ENCODE data around the gene UNC13A.
"Not testable (repeated sequence)": the region's sequence is repeated elsewhere in the genome, so short reads cannot be mapped to it uniquely, and the experiment has no call there.

Gene UNC13A

DNA sequence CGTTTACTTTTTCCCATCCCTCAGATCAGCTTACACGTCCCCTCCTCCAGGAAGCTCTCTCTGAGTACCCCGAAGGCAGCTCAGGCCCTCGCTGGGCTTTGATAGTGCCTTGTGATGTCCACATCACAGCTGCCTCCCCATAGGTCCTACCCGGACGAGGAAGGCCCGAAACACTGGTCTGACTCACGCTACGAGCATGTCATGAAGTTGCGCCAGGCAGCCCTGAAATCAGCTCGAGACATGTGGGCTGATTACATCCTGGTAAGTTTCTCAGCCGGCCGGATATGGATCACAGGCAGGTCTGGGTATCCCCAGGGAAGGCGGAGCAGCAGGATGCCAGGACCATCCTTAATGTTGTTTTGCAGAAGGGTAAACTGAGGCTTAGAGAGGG, 128.0 kb downstream of the UNC13A start:
- DNase-seq: no peak

DNA sequence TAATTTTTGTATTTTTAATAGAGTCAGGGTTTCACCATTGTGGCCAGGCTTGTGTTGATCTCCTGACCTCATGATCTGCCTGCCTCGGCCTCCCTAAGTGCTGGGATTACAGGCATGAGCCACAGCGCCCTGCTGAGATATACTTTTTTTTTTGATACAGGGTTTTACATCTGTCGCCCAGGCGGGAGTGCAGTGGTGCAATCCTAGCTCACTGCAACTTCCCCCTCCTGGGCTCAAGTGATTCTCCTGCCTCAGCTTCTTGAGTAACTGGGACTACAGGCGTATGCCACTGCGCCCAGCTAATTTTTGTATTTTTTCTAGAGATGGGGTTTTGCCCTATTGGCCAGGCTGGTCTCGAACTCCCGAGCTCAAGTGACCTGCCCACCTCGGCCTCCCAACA, 130.7 kb downstream of the UNC13A start:
- DNase-seq: no peak

DNA sequence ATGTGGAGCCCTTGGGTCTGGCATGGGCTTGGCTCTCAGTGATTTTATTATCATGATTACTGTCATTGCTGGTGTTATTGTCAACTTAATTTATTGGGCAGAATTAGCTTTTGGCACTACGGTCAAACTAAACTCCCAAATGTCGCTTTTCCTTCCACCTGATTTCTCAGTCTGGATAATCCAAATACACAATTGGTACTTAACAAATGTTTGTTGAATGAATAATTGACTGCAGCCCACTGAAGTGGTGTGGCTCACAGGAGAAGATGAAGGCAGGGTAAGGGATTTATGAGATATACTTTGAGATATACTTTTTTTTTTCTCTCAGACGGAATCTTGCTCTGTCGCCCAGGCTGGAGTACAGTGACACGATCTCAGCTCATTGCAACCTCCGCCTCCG, 131.2 kb downstream of the UNC13A start:
- no peak for DNase-seq

DNA sequence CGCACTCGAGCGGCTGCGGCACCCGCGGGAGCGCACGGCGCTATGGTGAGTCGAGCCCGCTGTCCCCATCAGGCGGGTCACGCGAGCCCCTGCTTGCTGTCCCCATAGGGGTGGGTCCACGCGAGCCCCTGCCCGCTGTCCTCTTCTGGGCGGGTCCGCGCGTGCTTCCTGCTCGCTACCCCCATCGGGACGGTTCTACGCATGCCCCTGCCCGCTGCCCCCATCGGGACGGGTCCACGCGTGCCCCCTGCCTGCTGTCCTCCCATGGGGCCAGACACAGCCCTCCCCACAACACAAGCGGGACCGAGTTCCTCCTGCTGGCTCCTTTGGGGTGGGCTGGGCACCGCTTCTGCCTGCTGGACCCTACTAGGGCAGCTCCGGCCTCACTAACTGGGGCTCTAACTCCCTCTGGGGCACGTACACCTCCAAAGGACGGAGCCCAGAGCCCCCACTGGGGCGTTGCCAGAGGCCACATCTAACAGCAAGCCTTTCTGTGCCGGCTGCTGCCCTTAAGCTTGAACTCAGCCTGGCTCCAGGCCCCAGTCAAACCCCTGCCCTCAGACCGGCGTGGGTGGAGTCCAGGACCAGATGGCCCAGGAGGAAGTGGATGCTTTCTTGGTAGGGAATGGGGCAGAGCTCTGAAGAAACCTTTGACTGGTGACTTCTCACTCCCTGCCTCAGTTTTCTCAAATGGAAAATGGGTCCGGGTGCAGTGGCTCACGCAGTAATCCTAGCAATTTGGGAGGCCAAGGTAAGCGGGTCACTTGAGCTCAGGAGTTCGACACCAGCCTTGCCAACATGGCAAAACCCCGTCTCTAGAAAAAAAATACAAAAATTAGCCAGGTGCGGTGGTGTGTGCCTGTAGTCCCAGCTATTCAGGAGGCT, 132.0 kb downstream of the UNC13A start:
- peak; percentile 78 for DNase-seq

DNA sequence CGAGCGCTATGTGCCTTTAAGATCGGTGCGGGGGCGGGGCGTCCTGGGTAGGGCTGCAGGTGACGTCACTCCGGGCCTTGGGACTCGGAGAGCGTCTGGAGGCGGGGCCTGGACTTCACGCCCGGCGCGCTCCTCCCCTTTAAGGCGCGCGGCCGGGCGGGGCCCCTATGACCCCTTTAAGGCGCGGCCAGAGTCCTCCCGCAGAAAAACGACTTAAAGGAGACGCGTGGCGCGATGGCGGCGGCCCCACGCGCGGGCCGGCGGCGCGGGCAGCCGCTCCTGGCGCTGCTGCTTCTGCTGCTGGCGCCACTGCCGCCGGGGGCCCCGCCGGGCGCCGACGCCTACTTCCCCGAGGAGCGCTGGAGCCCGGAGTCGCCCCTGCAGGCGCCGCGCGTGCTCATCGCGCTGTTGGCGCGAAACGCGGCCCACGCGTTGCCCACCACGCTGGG, 132.7 kb downstream of the UNC13A start, which contains the start of gene COLGALT1:
Gene COLGALT1, plus strand, starts transcription at position 170 of the 449 bp plus-strand sequence. Its CDS starts 65 bp downstream, at position 235.
- peak; percentile 96 for DNase-seq

DNA sequence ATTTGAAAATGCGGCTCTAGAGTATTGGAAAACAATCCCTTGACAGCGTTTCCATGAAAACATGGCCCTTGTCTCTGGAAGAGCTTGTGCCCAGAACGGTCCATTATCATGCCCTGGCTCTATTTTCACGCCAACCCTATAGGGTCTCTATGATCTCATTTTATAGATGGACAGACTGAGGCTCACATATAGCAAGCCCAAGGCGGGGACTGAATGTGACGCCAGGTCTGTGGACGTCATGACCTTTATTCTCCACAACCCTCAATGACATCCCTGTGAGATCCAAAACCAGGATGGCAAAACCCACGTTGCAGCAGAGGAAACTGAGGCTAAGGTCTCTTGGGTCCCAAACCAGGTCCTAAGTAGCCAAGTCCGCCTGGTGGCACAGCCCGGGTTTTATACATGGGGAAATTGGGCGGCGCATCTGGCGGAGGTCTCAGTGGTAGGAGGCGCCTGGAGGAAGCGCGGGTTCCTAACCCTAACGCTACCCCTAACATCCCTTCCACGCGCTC, 133.1 kb downstream of the UNC13A start:
- DNase-seq: no peak

DNA sequence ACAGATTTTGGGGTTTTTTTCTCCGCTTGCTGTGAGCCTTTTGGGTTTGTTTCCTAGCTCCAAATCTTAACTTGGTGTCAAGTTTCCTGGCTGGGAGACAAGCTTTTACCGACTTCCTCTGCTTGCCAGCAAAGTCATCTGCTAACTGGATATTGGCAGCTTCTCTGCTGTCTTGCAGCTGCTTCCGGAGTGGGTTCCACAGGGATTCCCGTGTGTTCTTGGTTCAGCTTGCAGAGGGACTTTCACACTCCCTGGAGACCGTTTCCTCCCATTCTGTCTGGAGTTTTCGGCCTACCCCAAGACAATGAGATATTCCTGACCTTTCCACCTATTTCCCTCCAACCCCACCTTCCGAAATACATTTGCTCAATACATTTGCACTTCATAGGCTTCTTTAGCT, 134.9 kb downstream of the UNC13A start:
- peak; percentile 83 for DNase-seq

DNA sequence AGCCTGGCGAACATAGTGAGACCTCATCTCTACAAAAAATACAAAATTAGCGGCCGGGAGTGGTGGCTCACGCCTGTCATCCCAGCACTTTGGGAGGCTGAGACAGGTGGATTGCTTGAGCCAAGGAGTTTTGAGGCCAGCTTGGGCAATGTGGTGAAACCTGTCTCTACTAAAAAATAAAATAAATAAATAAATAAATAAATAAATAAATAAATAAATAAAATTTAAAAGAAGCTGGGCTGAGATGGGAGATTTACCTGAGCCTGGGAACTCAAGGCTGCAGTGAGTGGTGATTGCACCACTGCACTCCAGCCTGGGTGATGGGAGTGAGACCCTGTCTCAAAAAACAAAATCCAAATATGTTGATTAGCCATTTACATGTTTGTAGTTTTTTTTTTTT, 135.4 kb downstream of the UNC13A start:
- not testable (repeated sequence) for DNase-seq
